SK-N-SH treated with all-trans-retinoic acid at 6 μM for 48 hours (cell line): ENCODE data around the gene SUSD6.

Experiments
- CSDC2 ChIP-seq: fragments of 250-450 bp; sonication (Bioruptor Pico); IDR thresholded peaks from 2 replicates; pipeline ENCODE4 v1.5.0; 2020; ENCODE audit warnings: mild to moderate bottlenecking, moderate library complexity
- GLIS3 ChIP-seq: fragments of 250-450 bp; sonication (Bioruptor Pico); IDR thresholded peaks from 2 replicates; pipeline ENCODE4 v1.5.0; 2020; ENCODE audit warnings: mild to moderate bottlenecking, moderate library complexity
- OSR1 ChIP-seq: fragments of 250-450 bp; sonication (Bioruptor Pico); IDR thresholded peaks from 2 replicates; pipeline ENCODE4 v1.8.0; 2022; ENCODE audit warnings: moderate library complexity, mild to moderate bottlenecking, inconsistent platforms
- PATZ1 ChIP-seq: fragments of 250-450 bp; sonication (Bioruptor Pico); IDR thresholded peaks from 2 replicates; pipeline ENCODE4 v1.8.0; 2020; ENCODE audit warnings: mild to moderate bottlenecking, moderate library complexity, borderline replicate concordance
- RARB ChIP-seq: fragments of 250-450 bp; sonication (Bioruptor Pico); IDR thresholded peaks from 2 replicates; pipeline ENCODE4 v1.8.0; 2021; ENCODE audit warnings: mild to moderate bottlenecking, moderate library complexity
- TOX ChIP-seq: fragments of 250-450 bp; sonication (Bioruptor Pico); IDR thresholded peaks from 2 replicates; pipeline ENCODE4 v1.8.0; 2021; ENCODE audit warnings: mild to moderate bottlenecking, moderate library complexity, borderline replicate concordance
- ZC3H10 ChIP-seq: fragments of 250-450 bp; sonication (Bioruptor Pico); IDR thresholded peaks from 2 replicates; pipeline ENCODE4 v1.5.1; 2021; ENCODE audit warnings: mild to moderate bottlenecking, moderate library complexity

DNA sequence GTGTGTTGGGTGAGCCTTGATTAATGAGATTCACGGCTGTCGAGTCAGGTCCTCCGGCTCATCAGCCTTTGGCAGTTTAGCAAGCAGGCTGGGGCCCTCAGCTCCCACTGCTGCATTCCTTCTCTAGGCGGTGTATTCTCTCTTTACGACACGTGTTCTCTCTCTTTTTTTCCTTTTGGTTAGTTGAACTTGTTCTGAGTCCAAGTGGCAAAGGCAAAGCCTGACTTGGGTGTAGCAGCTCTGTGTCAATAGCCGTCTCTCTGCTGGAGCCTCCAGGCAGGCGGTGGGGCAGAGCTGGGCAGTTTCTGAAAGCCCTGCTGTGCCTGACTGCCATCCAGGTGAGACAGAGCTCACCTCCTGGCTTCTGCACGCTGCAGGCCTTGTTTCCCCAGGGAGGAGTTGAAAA is 46.6 kb downstream of the SUSD6 start:
- TF ChIP-seq RARB (CRISPR knock-in tag) (no peak), PATZ1 (CRISPR knock-in tag) (no peak), CSDC2 (no peak), TOX (no peak), OSR1 (CRISPR knock-in tag) (no peak), GLIS3 (CRISPR knock-in tag) (no peak), ZC3H10 (CRISPR knock-in tag) (no peak)
